GM21576 (cell line): ENCODE measurements around the gene GLIS1.

ENCODE experiments used
- ATAC-seq: cut with Tn5 transposase; IDR thresholded peaks from one replicate; pipeline ENCODE4 v1.9.1; 2021; ENCODE audit warnings: mild to moderate bottlenecking, moderate library complexity; ENCODE audit not compliant: unreplicated experiment

The GLIS1 gene

GRCh38 chr1:53458634-53459033 is 280.3 kb downstream of the GLIS1 start:
- no peak for ATAC-seq
